Stimulated activated CD4-positive, alpha-beta T cell treated with anti-CD3 and anti-CD28 coated beads, Interleukin-12 subunit alpha, Interleukin-12 subunit beta, amount 100 ng/mL, for 4 hours (primary cell): ENCODE measurements around the gene NT5C1B.
"Not testable (repeated sequence)": the region's sequence is repeated elsewhere in the genome, so short reads cannot be mapped to it uniquely, and the experiment has no call there.

Experiments used
- DNase-seq: peaks from one replicate; pipeline ENCODE4 v3.0.0-alpha.2; 2020

NT5C1B gene

GRCh38 chr2:18589354-18589753, at the start of gene NT5C1B:
TSS of gene NT5C1B (minus strand) at chr2:18589569. CDS start at chr2:18589468, 101 bp downstream.
- no peak for DNase-seq

- DNase-seq = no peak
These were observed 47.8 kb upstream of the NT5C1B start for GRCh38 chr2:18637196-18637595.

- DNase-seq = not testable (repeated sequence)
These were observed 43.3 kb upstream of the NT5C1B start for GRCh38 chr2:18632699-18633098.

- DNase-seq = no peak
These were observed 41.6 kb upstream of the NT5C1B start for GRCh38 chr2:18630941-18631340.

GRCh38 chr2:18630541-18630940, 41.2 kb upstream of the NT5C1B start:
- DNase-seq = no peak

GRCh38 chr2:18630101-18630500, 40.7 kb upstream of the NT5C1B start:
- no peak for DNase-seq

- no peak for DNase-seq
These were observed 37.7 kb upstream of the NT5C1B start for GRCh38 chr2:18626958-18627650.

- DNase-seq = no peak
These were observed 36.9 kb upstream of the NT5C1B start for GRCh38 chr2:18626256-18626668.

- DNase-seq = no peak
These were observed 36.2 kb upstream of the NT5C1B start for GRCh38 chr2:18625563-18625962.

- DNase-seq = no peak
These were observed 34.4 kb upstream of the NT5C1B start for GRCh38 chr2:18623782-18624181.

GRCh38 chr2:18620867-18621632, 31.7 kb upstream of the NT5C1B start:
- DNase-seq = no peak

- DNase-seq = no peak
These were observed 29.7 kb upstream of the NT5C1B start for GRCh38 chr2:18619091-18619490.

- DNase-seq = no peak
These were observed 24.7 kb upstream of the NT5C1B start for GRCh38 chr2:18614041-18614440.

- no peak for DNase-seq
These were observed 22.8 kb upstream of the NT5C1B start for GRCh38 chr2:18612133-18612532.

GRCh38 chr2:18611604-18612003, 22.2 kb upstream of the NT5C1B start:
- no peak for DNase-seq

GRCh38 chr2:18611184-18611583, 21.8 kb upstream of the NT5C1B start:
- DNase-seq = no peak

- no peak for DNase-seq
These were observed 21.3 kb upstream of the NT5C1B start for GRCh38 chr2:18610651-18611050.

- no peak for DNase-seq
These were observed 20.7 kb upstream of the NT5C1B start for GRCh38 chr2:18610090-18610489.

- DNase-seq = no peak
These were observed 15.7 kb upstream of the NT5C1B start for GRCh38 chr2:18605115-18605514.

- no peak for DNase-seq
These were observed 15.1 kb upstream of the NT5C1B start for GRCh38 chr2:18604531-18604885.

GRCh38 chr2:18603854-18604530, 14.6 kb upstream of the NT5C1B start:
- no peak for DNase-seq

- no peak for DNase-seq
These were observed 12.9 kb upstream of the NT5C1B start for GRCh38 chr2:18602298-18602697.

- no peak for DNase-seq
These were observed 10.9 kb upstream of the NT5C1B start for GRCh38 chr2:18600255-18600613.
